ENCODE data around the gene RARB. TPM values are rescaled to one million over a fixed set of nuclear protein-coding genes. Genes with fewer than 3 reads are reported as not detected.

The RARB gene
- total and polyA plus RNA-seq, 11 donors: 4.3 to 21.0 (median 16.3) TPM

- Histone ChIP-seq H3K36me3 (no peaks in the 10 kb centered on the region), H3K4me1 (no peaks in the 10 kb centered on the region), H3K27ac (no peak overlapping the region), H3K27me3 (no peaks in the 10 kb centered on the region), H3K4me3 (no peak overlapping the region), H3K9me3 (peaks cover 0 to 11% (median 0%) of the 10 kb centered on the region in 12 donors)
- WGBS, 4 donors: 94 to 100% (median 99%) methylated on average over 1 of the region's 1 CpG
- DNase-seq (no peak), ATAC-seq (no peak)
- intact Hi-C loops (cut with DNase I): no loop called here
- TF ChIP-seq POLR2A (IDR thresholded peaks at IDR 0.05): no peak
- TF ChIP-seq, protein P1, sequence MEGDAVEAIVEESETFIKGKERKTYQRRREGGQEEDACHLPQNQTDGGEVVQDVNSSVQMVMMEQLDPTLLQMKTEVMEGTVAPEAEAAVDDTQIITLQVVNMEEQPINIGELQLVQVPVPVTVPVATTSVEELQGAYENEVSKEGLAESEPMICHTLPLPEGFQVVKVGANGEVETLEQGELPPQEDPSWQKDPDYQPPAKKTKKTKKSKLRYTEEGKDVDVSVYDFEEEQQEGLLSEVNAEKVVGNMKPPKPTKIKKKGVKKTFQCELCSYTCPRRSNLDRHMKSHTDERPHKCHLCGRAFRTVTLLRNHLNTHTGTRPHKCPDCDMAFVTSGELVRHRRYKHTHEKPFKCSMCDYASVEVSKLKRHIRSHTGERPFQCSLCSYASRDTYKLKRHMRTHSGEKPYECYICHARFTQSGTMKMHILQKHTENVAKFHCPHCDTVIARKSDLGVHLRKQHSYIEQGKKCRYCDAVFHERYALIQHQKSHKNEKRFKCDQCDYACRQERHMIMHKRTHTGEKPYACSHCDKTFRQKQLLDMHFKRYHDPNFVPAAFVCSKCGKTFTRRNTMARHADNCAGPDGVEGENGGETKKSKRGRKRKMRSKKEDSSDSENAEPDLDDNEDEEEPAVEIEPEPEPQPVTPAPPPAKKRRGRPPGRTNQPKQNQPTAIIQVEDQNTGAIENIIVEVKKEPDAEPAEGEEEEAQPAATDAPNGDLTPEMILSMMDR (IDR thresholded peaks at IDR 0.05): no peak
Measured at GRCh38 chr3:25419251-25419650, 8.8 kb upstream of the RARB start.

DNA sequence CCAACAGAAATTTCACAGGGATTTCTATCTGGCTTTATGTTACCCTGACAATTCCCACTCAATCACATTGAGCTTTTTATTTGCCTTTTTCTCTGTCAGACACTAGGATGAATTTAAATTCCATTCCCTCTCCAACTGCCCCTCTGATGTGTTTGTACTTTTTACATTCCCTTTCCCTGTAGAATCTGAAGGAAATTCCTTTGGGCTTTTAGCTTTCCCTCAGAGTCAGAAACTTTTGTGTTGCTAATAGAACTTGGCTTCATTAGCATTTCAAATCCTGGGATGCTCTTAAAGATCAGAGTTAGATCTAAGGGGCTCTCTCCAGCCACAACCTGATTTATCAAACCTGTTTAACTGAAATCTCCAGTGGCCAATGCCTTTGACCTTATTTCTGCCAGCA lies 7.9 kb upstream of the RARB start:
- ATAC-seq (no peak), DNase-seq (no peak)
- Histone ChIP-seq H3K4me1 (no peaks in the 10 kb centered on the region), H3K4me3 (no peak overlapping the region), H3K9me3 (peaks cover 0 to 11% (median 0%) of the 10 kb centered on the region in 12 donors), H3K27me3 (no peaks in the 10 kb centered on the region), H3K27ac (no peak overlapping the region), H3K36me3 (no peaks in the 10 kb centered on the region)
- no peak for TF ChIP-seq POLR2A (IDR thresholded peaks at IDR 0.05)
- TF ChIP-seq, protein P1 (IDR thresholded peaks at IDR 0.05): no peak
- intact Hi-C loops (cut with DNase I): loop anchor here in 5 of 10 donors (10.0 kb wide), 7 partner anchors 95 to 455 kb away; no protein-coding TSS in a partner anchor

- intact Hi-C loops (cut with DNase I): loop anchor here in 5 of 10 donors (10.0 kb wide), 7 partner anchors 96 to 456 kb away; no protein-coding TSS in a partner anchor
- no peak for DNase-seq
- TF ChIP-seq POLR2A (IDR thresholded peaks at IDR 0.05): no peak
- TF ChIP-seq, protein P1 (IDR thresholded peaks at IDR 0.05): no peak
Measured at GRCh38 chr3:25420885-25421284, 7.2 kb upstream of the RARB start.

GRCh38 chr3:25421747-25422146 lies 6.3 kb upstream of the RARB start:
- H3K4me3 ChIP-seq: no peak overlapping the region
- H3K27me3 ChIP-seq: no peaks in the 10 kb centered on the region
- H3K27ac ChIP-seq: no peak overlapping the region
- WGBS, 4 donors: 90 to 100% (median 96%) methylated on average over 2 of the region's 2 CpGs
- DNase-seq: no peak
- no peaks in the 10 kb centered on the region for H3K36me3 ChIP-seq
- peaks cover 0 to 4% (median 0%) of the 10 kb centered on the region in 12 donors for H3K4me1 ChIP-seq
- peaks cover 0 to 11% (median 0%) of the 10 kb centered on the region in 12 donors for H3K9me3 ChIP-seq
- intact Hi-C loops (cut with DNase I): loop anchor here in 5 of 10 donors (10.0 kb wide), 7 partner anchors 97 to 457 kb away; no protein-coding TSS in a partner anchor
- TF ChIP-seq, protein P1 (IDR thresholded peaks at IDR 0.05): no peak
- TF ChIP-seq POLR2A (IDR thresholded peaks at IDR 0.05): no peak
- no peak for ATAC-seq

More at GRCh38 chr3:25420885-25421284, 7.2 kb upstream of the RARB start:
- Histone ChIP-seq H3K4me1 (no peaks in the 10 kb centered on the region), H3K36me3 (no peaks in the 10 kb centered on the region), H3K9me3 (peaks cover 0 to 11% (median 0%) of the 10 kb centered on the region in 12 donors), H3K27ac (no peak overlapping the region), H3K4me3 (no peak overlapping the region), H3K27me3 (no peaks in the 10 kb centered on the region)
- ATAC-seq: no peak
